Measurements from ENCODE around the gene DIS3L2.
A peak's percentile ranks its signal among the peaks of the same experiment; 100 is the strongest.

The DIS3L2 gene

DNA sequence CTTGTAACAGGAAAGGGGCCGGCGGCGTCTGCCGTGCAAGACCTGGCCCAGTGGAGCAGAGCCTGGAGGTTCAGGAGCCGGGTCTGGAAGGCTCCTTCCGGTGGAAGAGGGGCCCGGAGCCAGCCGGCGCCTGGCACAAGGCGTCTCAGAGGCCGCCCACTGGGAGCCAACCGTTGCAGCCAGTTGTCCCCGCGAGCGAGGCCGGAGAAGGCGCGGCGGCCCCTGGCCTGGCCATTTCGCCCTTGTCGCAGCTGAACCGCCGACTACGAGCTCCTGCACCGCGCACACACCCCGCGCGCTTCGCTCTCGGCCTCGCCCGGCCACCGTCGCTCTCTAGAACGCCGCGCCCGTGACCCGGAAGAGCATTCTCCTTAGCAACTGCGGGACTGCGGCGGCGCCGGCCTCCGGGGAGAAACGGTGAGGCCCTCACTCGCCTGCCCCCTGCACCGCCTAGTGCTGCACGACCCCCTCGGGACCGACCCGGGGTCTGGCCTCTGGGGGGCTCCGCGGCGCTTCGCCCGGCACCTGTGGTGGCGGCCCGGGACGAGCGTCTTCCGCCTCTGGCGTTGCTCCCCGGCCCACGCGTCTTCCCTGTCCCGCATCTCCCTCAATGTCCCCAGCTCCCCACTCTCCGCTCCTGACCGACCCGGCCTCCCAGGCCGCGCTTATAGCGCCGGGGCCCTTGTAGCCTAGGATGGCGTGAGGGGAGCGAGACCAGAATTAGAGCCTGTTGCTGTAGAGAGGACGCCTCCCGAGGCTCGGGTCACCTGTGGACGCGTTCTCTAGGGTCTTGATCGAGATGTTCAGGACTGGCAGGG, at the start of gene DIS3L2:
DIS3L2 (plus strand) TSS at position 365 of the 818 bp plus-strand sequence. CDS start 53,215 bp downstream, outside the sequence.
- DNase-seq = peak; percentile 76

DNA sequence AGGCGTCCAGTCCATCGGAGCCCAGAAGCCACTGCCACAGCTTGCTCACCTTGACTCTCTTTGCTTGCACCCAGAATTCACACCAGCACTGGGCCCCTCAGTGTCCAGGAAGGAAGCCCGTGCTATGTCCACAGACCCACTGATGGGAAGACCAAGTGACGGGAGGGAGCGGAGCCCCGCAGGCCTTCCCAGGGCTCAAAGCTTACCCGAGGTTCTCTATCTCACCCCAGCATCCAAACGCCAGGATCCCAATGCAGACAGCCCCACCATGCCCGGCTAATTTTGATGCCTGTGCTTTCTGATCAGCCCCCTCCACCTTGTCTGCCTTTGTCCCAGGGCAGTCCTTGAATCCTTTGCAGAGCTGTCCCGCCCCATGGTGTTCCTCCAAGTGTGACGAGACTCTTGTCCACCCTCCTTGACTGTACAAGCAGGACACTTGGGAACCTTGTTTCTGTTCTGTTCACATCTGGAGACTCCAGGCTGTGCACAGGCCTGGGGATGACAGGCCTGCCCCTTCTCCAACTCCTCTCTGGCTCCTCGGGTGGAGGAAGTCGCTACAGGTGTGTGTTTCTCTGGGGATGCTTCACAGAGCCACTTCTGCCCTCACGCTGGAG, 47.3 kb upstream of the DIS3L2 start:
- DNase-seq = no peak

DNA sequence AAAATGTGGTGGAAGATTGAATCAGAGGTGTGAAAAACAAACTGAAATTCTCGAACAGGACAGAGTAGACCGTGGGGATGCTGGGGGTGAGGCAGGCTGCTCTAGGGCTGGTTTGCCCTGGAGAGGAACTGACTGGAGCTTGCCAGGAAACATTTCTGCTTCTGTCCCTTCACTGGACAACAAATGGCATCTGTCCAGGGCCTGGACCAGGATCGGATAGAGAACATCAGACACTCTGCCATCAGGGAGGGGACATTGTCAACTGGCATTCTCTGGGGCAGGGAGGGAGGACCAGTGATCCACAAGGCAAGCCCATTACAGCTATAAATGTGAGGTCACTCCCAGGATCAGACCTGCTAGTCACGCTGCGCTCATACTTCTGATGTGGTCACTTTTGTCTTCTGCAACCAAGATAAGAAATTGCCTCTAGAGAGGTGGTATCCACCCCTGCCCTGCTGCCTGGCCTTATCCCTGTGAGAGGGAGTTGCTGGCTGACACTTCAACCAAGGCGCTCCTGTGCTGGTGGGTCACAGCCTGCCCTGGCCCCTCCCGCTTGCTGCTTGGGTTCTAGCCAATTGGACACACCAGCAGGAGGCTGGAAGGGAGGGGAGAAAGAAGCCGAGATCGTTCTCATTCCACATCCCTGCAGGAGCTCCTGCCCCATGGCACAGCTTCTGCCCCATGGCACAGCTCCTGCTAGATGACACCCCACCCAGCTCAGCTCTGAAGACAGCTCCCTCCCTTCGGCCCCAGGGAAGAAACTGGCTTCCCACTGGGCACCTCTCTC, 44.0 kb upstream of the DIS3L2 start:
- no peak for DNase-seq

DNA sequence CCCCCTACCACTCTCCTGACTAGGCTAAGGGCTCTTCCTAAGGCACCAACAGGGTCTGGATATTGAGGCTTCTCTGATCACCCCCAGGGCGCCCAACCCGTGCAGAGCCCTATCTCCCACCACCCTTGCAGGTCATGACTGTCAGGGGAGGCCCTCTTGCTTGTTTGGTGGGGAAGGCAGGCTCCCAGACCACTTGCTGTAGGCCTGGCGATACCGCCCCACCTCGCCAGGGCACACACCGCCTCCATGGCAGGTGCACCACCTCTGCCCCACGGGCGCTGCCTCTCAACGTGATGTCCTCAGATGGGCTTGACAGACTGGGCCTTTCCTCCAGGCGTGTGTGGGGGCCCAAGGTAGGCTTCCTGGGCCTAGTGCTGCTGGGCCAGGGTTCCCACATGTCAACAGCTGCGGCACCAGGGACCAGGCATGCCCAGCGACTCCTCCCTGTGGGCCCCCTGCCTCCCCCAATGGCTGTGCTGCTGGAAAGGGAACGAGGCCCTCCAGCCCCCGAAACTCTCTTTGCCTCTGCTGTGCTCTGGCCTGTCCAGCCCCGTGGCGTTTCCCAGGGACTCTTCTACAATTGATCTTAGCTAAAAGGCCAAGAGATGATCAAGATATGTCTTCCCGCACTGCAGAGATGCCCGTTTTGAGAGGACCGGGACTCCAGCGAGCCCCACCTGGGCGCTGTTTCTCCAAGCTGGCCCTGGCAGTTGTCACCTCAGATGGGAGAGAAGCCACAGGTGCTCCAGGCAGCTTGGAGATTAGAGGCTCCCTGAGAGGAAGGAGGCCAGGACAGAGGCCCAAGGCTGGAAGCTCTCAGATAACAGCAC, 42.8 kb upstream of the DIS3L2 start:
- DNase-seq = no peak

- DNase-seq = no peak
Measured at GRCh38 chr2:231919341-231920035, 42.0 kb upstream of the DIS3L2 start.

- DNase-seq = no peak
Measured at GRCh38 chr2:231920366-231920765, 41.1 kb upstream of the DIS3L2 start.

DNA sequence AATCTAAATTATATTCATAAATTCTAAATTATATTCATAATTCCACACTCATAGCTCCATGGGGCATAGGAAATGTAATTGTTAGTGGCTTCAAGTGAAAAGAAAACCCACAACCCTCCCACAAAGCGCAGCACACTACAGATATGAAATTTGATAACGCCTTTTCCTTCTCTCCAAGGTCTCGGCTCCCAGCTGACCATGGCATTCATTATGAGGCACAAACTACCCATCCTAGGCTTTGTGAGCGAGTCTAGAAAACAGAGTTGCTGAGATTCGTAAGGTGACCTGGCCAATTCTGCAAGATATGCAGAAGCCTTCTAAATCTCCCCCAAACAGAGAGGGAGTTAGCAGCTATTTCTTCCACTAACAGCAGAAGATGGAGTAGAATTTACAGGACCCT, 40.7 kb upstream of the DIS3L2 start:
- no peak for DNase-seq

DNA sequence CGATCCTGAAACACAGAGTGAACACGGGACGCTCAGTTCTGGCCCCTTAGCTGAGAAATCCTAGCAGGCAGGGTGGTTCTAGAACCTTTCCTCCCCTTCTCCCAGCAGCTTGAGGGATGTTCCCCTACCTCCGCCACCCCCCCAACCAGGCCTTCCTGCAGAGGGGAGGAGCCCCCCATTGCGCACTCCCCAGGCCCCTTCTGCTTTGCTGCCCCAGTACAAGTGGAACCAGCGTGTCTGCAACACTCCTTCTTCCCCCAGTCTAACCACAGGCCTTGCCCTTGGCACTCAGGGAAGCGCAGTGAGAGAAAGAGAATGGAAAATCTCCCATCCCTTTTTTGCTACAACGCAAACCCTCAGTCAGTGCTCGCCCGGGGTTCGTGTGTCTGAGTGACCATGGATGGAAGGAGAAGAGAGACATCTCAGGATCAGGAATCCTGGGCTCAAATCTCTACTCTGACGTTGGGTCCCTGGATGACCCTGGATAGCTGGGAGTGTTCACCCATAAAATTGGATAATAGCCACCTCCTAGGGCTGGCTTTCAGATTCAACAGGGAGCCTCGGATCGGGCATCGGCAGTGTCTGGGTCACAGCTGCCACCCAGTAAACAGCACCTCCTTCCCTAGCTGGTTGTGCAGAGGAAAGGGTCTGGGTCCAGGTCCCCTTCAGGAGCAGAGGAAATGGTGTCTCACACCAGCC, 39.1 kb upstream of the DIS3L2 start:
- DNase-seq = no peak

GRCh38 chr2:231923010-231923344, 38.5 kb upstream of the DIS3L2 start:
- DNase-seq = no peak

DNA sequence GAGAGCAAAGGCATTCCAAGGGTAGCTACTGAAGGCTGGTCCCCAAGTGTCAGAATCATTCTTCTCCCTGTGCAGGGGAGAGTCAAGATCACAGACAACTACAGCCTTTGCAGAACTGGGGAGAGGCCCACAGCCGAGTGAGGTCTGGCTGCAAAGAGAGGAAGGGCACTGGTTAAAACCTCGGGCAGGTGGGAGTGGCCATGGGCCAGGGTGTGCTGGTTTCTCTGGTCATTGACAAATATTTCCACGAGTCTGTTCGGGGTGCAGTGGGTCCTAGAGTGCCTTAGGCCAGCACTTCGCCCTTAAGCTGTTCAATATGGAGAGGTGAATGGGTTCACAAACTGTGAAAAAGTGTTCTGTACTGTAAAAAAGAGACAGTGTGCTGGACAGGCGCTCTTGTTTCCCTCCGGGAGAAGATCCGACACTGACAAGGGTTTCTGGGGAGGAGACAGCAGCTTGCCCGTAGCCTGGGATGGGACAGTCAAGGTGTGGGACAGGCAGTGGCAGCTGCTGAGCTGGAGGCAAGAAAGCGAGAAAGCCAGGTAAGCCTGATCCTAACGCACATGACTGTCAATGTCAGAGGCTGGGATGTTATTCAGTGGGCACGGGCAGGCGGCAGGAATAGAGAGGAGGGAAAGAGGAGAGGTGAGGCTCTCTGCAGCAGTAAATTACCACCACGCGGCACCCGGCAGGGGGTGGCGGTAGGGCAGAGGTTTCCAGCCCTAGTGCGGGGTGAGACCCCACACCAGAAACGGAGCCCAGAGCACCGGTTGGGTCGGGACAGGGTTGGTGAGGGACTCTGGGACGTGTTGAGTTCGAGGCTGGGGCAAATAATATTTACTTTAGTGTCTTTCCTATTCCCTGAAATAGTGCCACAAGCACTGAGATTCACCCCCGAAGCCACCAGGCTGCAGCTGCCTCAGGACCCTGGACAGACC, 37.3 kb upstream of the DIS3L2 start:
- no peak for DNase-seq

- DNase-seq = no peak
Measured at GRCh38 chr2:231924889-231925275, 36.6 kb upstream of the DIS3L2 start.

DNA sequence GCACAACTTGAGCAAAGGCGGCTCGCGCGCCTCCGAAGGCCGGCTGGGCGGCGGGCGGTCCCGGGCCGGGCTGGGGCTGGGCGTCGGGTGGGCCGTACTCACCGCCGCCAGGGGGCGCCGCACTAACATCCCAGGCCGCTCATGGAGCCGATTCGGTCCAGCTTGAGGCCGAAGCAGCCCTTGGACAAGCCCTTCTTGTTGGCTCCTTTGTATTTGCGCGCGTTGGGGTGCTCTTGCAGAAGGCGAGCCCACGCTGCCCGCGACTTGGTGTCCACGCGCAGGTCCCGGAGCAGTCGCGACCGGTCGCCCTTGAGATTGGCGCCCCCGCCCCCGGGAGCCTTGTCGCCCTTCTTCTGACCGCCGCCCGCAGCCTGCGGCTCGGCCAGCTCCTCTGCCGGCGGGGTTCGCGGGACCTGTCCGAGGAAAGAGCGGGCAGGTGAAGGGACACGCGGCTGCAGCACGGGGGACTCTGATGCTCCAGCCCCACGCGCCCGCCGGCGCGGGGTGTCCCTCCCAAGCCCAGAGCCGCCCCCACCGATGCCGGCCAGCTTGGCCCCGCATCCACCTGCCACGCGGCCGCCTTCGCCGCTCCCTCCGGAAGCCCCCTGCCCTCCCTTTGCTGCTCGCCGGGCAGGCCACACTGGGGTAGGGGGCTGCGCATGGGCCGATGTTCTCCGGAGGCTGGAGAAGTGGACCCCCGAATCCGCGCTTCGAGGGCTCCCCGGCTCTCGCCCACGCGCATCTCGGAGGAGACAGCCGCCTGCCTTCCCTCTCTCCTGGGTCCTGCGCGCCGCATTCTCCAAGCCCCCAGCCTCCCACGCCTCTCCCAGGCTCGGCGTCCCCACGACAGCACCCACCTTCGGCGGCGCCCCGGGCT, 36.0 kb upstream of the DIS3L2 start:
- peak; percentile 62 for DNase-seq

GRCh38 chr2:231926180-231926741, 35.3 kb upstream of the DIS3L2 start, which contains the start of gene NPPC:
Gene NPPC (minus strand): TSS chr2:231926396. CDS start chr2:231926249, 147 bp downstream.
- DNase-seq = peak; percentile 46

DNA sequence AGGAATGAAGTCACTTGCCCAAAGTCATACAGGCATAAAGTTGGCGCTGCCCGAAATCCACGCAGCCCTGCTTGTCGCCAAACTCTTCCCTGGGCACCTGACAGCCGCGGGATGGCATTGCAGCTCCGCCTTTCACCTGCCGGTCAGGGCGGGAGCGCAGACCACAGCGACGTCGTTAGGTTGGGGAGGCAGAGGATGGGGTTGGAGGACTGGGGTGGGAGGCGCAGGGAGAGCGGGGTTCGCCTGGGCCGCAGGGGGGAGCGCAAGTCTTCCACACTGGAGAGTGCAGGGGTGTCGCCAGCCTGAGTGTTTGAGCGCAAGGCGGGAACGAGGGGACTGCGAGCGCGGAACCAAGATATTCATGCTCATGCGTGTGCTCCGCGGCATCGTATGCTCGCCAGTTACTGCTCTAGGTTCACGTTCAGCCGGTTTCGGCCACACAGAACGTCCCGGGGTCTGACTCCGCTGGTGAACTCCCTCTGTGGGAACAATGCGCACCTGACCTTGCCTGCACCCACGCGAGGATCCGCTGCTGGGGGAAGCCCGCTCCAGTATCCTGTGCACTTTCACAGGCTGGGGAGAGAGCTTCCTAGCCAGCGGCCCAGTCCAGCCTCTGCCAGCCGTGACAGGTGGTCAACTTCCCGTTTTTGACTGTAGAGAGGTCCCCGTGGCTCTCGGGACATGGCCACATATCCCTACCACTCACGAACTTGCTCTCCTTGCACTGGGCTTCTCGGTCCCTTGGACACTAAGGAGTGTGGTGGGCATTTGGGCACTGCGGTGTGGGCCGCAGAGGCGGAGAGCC, 34.5 kb upstream of the DIS3L2 start:
- DNase-seq = no peak

DNA sequence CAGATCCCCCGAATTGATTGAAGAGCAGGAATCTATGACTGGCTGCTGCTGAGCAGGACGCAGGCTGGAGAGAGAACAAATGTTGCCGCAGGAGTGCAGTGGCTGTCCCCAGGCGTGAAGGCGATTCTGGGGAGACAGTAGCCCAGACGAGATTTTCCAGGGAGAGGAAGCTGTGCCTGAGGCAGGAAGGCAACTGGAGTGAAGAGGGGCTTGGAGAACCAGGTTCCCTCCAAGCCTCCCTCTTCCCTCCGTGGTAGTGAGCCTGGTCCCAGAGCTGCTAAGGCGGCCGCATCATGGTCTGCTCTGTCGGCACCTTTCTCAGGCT, 34.0 kb upstream of the DIS3L2 start:
- DNase-seq = no peak

GRCh38 chr2:231928481-231928880, 33.0 kb upstream of the DIS3L2 start:
- no peak for DNase-seq

DNA sequence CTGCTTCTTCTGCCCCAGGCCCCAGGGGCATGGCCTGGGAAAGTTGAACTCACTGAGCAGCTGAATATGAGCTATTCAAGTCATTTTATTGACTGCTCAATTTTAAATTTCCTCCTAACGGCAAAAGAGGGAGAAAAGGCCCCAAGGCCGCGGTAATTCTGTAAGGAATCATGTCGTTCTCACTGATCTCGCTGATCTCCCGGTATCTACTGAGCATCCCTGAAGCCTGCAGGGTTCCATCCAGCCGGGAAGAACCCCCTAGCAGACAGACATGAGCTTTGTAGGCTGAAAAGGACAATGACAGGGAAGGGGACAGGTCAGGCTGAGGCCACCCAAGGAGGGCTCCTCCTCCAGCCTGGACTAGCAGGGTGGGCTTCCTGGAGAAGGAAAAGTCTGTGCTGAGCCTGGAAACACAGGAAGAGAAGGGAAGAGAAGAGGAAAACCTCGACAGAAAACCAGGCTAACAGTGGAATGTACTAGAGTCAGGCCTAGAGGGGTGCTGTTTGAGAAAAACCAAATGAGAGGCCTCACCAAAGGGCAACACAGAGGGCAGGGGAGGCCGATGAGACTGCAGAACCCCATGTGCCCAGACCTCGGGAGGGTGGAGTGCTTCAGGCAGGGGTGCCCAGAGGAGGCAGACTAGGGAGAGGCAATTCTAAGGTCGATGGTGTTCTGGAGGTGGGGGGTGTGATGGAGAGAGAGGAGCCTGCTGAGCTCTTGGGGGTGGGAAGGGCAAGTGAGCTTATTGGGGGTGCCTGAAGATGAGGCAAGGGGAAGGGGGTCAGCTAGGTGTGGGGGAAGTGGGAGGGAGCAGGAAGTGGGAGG, 32.4 kb upstream of the DIS3L2 start:
- DNase-seq = no peak
